Liver (tissue), 9 donors: ENCODE data around the gene SLK. TPM values are rescaled to one million over a fixed set of nuclear protein-coding genes. Genes with fewer than 3 reads are reported as not detected.

Experiments
- DNase-seq: peaks from one replicate; pipeline ENCODE4 v3.0.0-alpha.2; 2017; ENCODE audit warnings: low spot score
- H3K27ac ChIP-seq, 2 donors: one replicate each; pipeline ENCODE4 v1.7.0; 2013; ENCODE audit warnings: inconsistent platforms in 2 of 2, low read length in 2 of 2, control low read depth in 1 of 2, low read depth in 1 of 2, mild to moderate bottlenecking in 1 of 2
- H3K27me3 ChIP-seq, 4 donors: one replicate each; pipeline versions ENCODE4 v1.6.1 to v1.7.0; 2013; ENCODE audit warnings: low read length in 3 of 4, inconsistent platforms in 1 of 4, mild to moderate bottlenecking in 1 of 4, moderate library complexity in 1 of 4; ENCODE audit not compliant: control insufficient read depth in 4 of 4, insufficient read depth in 4 of 4
- H3K36me3 ChIP-seq, 4 donors: one replicate each; pipeline versions ENCODE4 v1.6.1 to v1.7.0; 2013; ENCODE audit warnings: low read length in 3 of 4, mild to moderate bottlenecking in 3 of 4, low read depth in 1 of 4, moderate library complexity in 1 of 4; ENCODE audit not compliant: control insufficient read depth in 4 of 4, insufficient read depth in 3 of 4
- H3K4me1 ChIP-seq, 4 donors: one replicate each; pipeline versions ENCODE4 v1.6.1 to v1.7.0; 2013; ENCODE audit warnings: low read length in 3 of 4, mild to moderate bottlenecking in 3 of 4, moderate library complexity in 1 of 4; ENCODE audit not compliant: control insufficient read depth in 4 of 4, insufficient read depth in 4 of 4
- H3K4me3 ChIP-seq, 3 donors: one replicate each; pipeline versions ENCODE4 v1.6.1 to v1.7.0; 2013; ENCODE audit warnings: low read length in 3 of 3, control low read depth in 1 of 3, low read depth in 1 of 3, mild to moderate bottlenecking in 1 of 3
- H3K9ac ChIP-seq, 2 donors: one replicate each; pipeline ENCODE4 v1.7.0; 2013; ENCODE audit warnings: low read length in 2 of 2, mild to moderate bottlenecking in 2 of 2, moderate library complexity in 2 of 2, control low read depth in 1 of 2, low read depth in 1 of 2
- H3K9me3 ChIP-seq, 4 donors: one replicate each; pipeline versions ENCODE4 v1.6.1 to v1.7.0; 2013; ENCODE audit warnings: low read length in 3 of 4; ENCODE audit not compliant: control insufficient read depth in 4 of 4
- ATF3 ChIP-seq: IDR thresholded peaks from 2 replicates; pipeline ENCODE4 v1.6.1; 2016; ENCODE audit warnings: antibody characterized with exemption
- CTCF ChIP-seq: fragments of 150-350 bp; IDR thresholded peaks from 2 replicates; pipeline ENCODE4 v1.5.1; 2017; ENCODE audit warnings: improper control_type of control experiment, low read depth, low read length; ENCODE audit not compliant: missing input control
- EGR1 ChIP-seq, 2 donors: IDR thresholded peaks; 2 replicates each; pipeline ENCODE4 v1.6.1; 2016 to 2018; ENCODE audit warnings: antibody characterized with exemption in 2 of 2, low read depth in 2 of 2
- FOXA1 ChIP-seq: IDR thresholded peaks from 2 replicates; pipeline ENCODE4 v1.6.1; 2016; ENCODE audit warnings: antibody characterized with exemption
- FOXA2 ChIP-seq: IDR thresholded peaks from 2 replicates; pipeline ENCODE4 v1.6.1; 2016; ENCODE audit warnings: antibody characterized with exemption
- GABPA ChIP-seq, 2 donors: IDR thresholded peaks in 1 of 2; conservative IDR thresholded peaks in 1 of 2; 2 replicates each; pipeline ENCODE4 v1.6.1; 2016; ENCODE audit warnings: antibody characterized with exemption in 2 of 2, mild to moderate bottlenecking in 1 of 2, moderate library complexity in 1 of 2
- HNF4A ChIP-seq, 2 donors: conservative IDR thresholded peaks; 2 replicates each; pipeline ENCODE4 v1.6.1; 2016; ENCODE audit warnings: antibody characterized with exemption in 2 of 2, mild to moderate bottlenecking in 2 of 2
- HNF4G ChIP-seq: IDR thresholded peaks from 2 replicates; pipeline ENCODE4 v1.6.1; 2016; ENCODE audit warnings: antibody characterized with exemption
- JUND ChIP-seq, 2 donors: IDR thresholded peaks; 2 replicates each; pipeline ENCODE4 v1.6.1; 2016; ENCODE audit warnings: antibody characterized with exemption in 2 of 2
- MAX ChIP-seq: IDR thresholded peaks from 2 replicates; pipeline ENCODE4 v1.6.1; 2016; ENCODE audit warnings: antibody characterized with exemption
- NR2F2 ChIP-seq: IDR thresholded peaks from 2 replicates; pipeline ENCODE4 v1.6.1; 2016; ENCODE audit warnings: antibody characterized with exemption
- RAD21 ChIP-seq, 2 donors: IDR thresholded peaks; 2 replicates each; pipeline ENCODE4 v1.6.1; 2016; ENCODE audit warnings: antibody characterized with exemption in 2 of 2, mild to moderate bottlenecking in 2 of 2
- REST ChIP-seq: IDR thresholded peaks from 2 replicates; pipeline ENCODE4 v1.6.1; 2016; ENCODE audit warnings: antibody characterized with exemption, mild to moderate bottlenecking
- RXRA ChIP-seq, 2 donors: IDR thresholded peaks; 2 replicates each; pipeline ENCODE4 v1.6.1; 2017 to 2018; ENCODE audit warnings: antibody characterized with exemption in 2 of 2, mild to moderate bottlenecking in 1 of 2
- SP1 ChIP-seq: IDR thresholded peaks from 2 replicates; pipeline ENCODE4 v1.6.1; 2018; ENCODE audit warnings: antibody characterized with exemption, mild to moderate bottlenecking
- TAF1 ChIP-seq: conservative IDR thresholded peaks from 2 replicates; pipeline ENCODE4 v1.6.1; 2016; ENCODE audit warnings: antibody characterized with exemption, mild to moderate bottlenecking
- YY1 ChIP-seq: IDR thresholded peaks from 2 replicates; pipeline ENCODE4 v1.6.1; 2016; ENCODE audit warnings: antibody characterized with exemption, mild to moderate bottlenecking
- ZBTB33 ChIP-seq: IDR thresholded peaks from 2 replicates; pipeline ENCODE4 v1.6.1; 2016; ENCODE audit warnings: antibody characterized with exemption
- WGBS: extraction: QIAGEN DNeasy Blood & Tissue Kit; methylation state at CpG from one replicate; pipeline ENCODE4 v1.1.7; 2013; 5-methylcytosine and 5-hydroxymethylcytosine counted together
- polyA plus RNA-seq, 2 donors: library from polyadenylated mRNA; stranded (reverse) in 1 of 2; unstranded in 1 of 2; fragments of 200-250 nt in 1 of 2; fragments of >200 nt in 1 of 2; fragmentation: Nextera tagmentation in 1 of 2; extraction: Ambion mirVana in 1 of 2; gene quantifications; one replicate each; pipeline versions ENCODE4 v1.2.1 to v1.2.3, GENCODE V29; 2013 to 2015
- total RNA-seq, 2 donors: library from RNA; depleted of rRNA; stranded (reverse); fragments of >200 nt; gene quantifications; one replicate each; pipeline ENCODE4 v1.2.3, GENCODE V29; 2014
- donor health status: healthy.
- donor health status: healthy.
- donor health status: healthy.
- donor health status: healthy.
- donor health status: healthy.

SLK gene
- total and polyA plus RNA-seq, 4 donors: 3.9 to 20.3 (median 12.4) TPM

GRCh38 chr10:104074505-104074904, 107.6 kb downstream of the SLK start:
- Histone ChIP-seq H3K27me3 (no peaks in the 10 kb centered on the region), H3K9me3 (no peaks in the 10 kb centered on the region), H3K36me3 (no peaks in the 10 kb centered on the region), H3K27ac (no peak overlapping the region), H3K4me3 (no peak overlapping the region), H3K4me1 (no peaks in the 10 kb centered on the region), H3K9ac (no peak overlapping the region)
- TF ChIP-seq CTCF (no peak), HNF4G (no peak), REST (no peak), FOXA1 (no peak), RAD21 (IDR thresholded peaks at IDR 0.05) (no peak)
- 79% methylated on average over 6 of the region's 6 CpGs for WGBS
- DNase-seq: no peak

GRCh38 chr10:104076743-104077160, 109.8 kb downstream of the SLK start:
- WGBS: 25% methylated on average over 3 of the region's 3 CpGs
- DNase-seq: no peak
- H3K9me3 ChIP-seq: no peaks in the 10 kb centered on the region
- H3K4me1 ChIP-seq: no peaks in the 10 kb centered on the region
- no peak overlapping the region for H3K4me3 ChIP-seq
- H3K27me3 ChIP-seq: no peaks in the 10 kb centered on the region
- TF ChIP-seq JUND (IDR thresholded peaks at IDR 0.05) (no peak), CTCF (no peak), RAD21 (IDR thresholded peaks at IDR 0.05) (no peak), ATF3 (no peak), HNF4G (no peak), GABPA (IDR thresholded peaks at IDR 0.05 in 1 of 2, conservative IDR thresholded peaks at IDR 0.05 in 1 of 2) (no peak), FOXA2 (no peak), NR2F2 (no peak), MAX (no peak), FOXA1 (no peak), HNF4A (conservative IDR thresholded peaks at IDR 0.05) (no peak), RXRA (IDR thresholded peaks at IDR 0.05) (no peak), TAF1 (no peak), SP1 (no peak), EGR1 (IDR thresholded peaks at IDR 0.05; ENCODE audit: low read depth in 2 of 2) (no peak), ZBTB33 (no peak), REST (no peak), YY1 (no peak)
- H3K36me3 ChIP-seq: no peaks in the 10 kb centered on the region
- H3K27ac ChIP-seq: no peak overlapping the region
- H3K9ac ChIP-seq: no peak overlapping the region
